ENCODE measurements around the gene KCNC3.

KCNC3 gene

DNA sequence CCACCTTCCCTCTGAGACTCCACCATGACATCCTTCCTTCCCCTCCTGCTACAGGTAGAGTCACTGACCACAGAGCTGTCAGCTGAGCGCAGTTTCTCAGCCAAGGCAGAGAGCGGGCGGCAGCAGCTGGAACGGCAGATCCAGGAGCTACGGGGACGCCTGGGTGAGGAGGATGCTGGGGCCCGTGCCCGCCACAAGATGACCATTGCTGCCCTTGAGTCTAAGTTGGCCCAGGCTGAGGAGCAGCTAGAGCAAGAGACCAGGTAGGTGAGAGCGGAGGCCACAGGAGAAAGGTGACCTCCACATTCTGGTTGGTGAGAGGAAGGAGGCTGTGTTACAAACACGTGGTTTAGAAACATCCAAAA lies 27.6 kb downstream of the KCNC3 start:
- TF ChIP-seq, protein P1, sequence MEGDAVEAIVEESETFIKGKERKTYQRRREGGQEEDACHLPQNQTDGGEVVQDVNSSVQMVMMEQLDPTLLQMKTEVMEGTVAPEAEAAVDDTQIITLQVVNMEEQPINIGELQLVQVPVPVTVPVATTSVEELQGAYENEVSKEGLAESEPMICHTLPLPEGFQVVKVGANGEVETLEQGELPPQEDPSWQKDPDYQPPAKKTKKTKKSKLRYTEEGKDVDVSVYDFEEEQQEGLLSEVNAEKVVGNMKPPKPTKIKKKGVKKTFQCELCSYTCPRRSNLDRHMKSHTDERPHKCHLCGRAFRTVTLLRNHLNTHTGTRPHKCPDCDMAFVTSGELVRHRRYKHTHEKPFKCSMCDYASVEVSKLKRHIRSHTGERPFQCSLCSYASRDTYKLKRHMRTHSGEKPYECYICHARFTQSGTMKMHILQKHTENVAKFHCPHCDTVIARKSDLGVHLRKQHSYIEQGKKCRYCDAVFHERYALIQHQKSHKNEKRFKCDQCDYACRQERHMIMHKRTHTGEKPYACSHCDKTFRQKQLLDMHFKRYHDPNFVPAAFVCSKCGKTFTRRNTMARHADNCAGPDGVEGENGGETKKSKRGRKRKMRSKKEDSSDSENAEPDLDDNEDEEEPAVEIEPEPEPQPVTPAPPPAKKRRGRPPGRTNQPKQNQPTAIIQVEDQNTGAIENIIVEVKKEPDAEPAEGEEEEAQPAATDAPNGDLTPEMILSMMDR (conservative IDR thresholded peaks at IDR 0.05; ENCODE audit: low read length): no peak
- no peak overlapping the region for H3K4me3 ChIP-seq (ENCODE audit: low read length)
- no peak for DNase-seq (ENCODE audit: low read depth)

DNA sequence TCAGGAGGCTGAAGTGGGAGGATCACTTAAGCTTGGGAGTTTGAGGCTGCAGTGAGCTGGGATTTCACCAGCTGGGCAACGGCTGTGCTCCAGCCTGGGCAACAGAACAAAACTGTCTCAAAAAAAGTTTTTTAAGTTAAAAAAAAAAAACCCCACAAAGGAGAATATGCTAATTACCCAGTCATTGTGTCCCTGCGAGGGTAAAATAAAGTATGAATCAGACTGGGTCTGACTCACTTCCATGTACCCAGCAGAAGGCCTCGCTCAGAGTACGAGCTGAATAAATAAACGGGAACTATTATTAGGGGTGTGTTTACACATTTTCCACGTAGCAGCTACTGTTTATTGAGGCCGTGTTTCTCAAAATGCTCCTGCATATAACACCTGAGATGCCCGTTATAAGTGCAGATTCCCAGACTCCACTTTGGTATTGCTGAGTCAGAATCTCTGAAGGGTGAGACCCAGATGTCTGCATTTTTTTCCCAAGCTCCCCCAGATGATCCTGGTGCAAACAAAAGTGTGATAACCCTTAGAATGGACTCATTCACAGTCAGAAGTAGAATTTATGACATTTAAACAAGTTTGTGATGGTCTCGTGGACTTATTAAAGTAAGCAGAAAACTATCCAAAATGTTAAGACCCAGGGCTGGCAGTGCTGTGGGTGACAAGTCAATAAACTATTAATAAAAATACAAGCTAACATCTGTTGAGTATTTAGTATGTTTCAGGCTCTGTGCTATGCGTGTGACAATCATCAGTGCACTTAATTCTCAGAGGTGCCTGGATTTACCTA lies 28.2 kb downstream of the KCNC3 start:
- TF ChIP-seq, protein P1 (conservative IDR thresholded peaks at IDR 0.05; ENCODE audit: low read length): no peak
- H3K4me3 ChIP-seq (ENCODE audit: low read length): no peak overlapping the region
- peak; percentile 39 for DNase-seq (ENCODE audit: low read depth)

DNA sequence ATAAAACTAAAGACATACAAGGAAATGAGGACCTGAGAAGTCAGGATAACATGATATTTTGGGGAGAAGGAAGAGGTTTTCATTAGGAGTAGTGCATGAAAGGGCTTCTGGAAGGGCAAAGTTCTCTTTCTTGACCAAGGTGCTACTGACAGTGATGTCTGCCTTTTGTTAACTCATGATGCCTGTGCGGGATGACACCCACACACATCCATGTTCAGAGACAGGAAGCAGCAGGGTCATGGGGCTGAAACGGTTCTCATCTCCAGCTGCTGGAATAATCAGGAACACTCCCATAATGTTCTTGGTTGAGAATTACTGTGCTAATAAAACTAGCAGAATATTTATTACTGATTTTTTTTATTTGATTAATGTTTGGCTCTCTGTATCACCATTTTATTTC lies 29.1 kb downstream of the KCNC3 start:
- no peak for DNase-seq (ENCODE audit: low read depth)
- H3K4me3 ChIP-seq (ENCODE audit: low read length): no peak overlapping the region
- TF ChIP-seq, protein P1 (conservative IDR thresholded peaks at IDR 0.05; ENCODE audit: low read length): no peak

DNA sequence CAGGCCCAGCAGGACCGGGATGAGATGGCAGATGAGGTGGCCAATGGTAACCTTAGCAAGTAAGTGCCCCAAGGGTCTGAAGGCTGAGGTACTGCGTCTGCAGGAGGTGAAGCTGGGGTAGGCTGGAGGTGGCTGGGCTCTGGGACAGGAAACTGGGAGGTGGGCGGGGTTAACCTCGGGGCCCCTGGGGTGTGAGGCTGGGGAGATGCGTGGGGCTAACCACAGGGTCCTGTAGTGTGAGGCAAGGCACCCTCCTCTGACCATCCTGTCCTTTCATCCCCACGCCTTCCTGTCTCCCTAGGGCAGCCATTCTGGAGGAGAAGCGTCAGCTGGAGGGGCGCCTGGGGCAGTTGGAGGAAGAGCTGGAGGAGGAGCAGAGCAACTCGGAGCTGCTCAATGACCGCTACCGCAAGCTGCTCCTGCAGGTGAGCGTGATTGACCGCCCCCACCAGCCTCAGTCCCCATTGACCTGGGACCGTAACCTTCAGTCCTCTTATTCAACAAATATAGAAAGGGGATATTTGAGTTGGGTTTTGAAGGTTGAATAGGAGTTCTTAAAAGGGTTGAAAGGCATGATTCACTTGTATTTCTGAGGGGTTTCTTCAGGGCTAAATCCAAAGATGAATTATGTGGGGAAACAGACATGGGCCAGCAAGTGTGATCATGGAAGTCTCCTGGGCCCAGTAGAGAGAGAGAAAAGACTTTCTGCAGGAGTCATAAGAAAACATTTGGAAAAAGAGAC lies 35.7 kb downstream of the KCNC3 start:
- TF ChIP-seq, protein P1 (conservative IDR thresholded peaks at IDR 0.05; ENCODE audit: low read length): no peak
- H3K4me3 ChIP-seq (ENCODE audit: low read length): no peak overlapping the region
- DNase-seq (ENCODE audit: low read depth): no peak

DNA sequence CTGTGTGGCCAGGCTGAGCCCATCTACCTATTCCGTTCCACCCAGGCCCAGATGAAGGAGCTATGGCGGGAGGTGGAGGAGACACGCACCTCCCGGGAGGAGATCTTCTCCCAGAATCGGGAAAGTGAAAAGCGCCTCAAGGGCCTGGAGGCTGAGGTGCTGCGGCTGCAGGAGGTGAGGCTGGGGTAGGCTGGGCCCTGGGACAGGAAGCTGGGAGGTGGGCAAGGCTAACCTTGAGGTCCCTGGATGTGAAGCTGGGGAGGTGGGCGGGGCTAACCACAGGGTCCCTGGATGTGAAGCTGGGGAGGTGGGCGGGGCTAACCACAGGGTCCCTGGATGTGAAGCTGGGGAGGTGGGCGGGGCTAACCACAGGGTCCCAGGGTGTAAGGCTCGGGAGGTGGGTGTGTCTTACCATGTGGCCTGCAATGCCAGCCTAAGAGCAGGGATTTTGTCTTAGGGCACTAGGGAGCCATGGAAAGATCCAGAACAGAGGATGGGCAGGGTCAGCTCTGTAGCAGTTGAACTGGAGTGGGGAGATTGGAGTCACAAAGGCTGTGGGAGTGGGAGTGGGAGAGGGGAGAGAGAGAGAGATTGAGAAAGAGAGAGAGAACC lies 36.9 kb downstream of the KCNC3 start:
- no peak for DNase-seq (ENCODE audit: low read depth)
- H3K4me3 ChIP-seq (ENCODE audit: low read length): no peak overlapping the region
- TF ChIP-seq, protein P1 (conservative IDR thresholded peaks at IDR 0.05; ENCODE audit: low read length): no peak

DNA sequence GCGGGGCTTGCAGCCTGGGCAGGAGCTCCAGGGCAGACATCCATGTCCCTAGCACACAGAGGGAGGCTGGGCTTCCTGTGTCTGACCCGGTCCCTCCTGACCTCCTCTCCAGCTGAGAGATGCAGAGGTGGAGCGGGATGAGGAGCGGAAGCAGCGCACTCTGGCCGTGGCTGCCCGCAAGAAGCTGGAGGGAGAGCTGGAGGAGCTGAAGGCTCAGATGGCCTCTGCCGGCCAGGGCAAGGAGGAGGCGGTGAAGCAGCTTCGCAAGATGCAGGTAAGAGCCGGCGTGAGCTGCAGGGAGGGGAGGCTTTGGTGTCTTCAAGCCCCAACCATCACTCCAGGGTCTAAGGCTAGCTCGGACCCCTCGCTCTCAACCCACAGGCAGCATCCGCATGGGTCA lies 38.4 kb downstream of the KCNC3 start:
- H3K4me3 ChIP-seq (ENCODE audit: low read length): no peak overlapping the region
- TF ChIP-seq, protein P1 (conservative IDR thresholded peaks at IDR 0.05; ENCODE audit: low read length): no peak
- DNase-seq (ENCODE audit: low read depth): no peak
